C4-2B (cell line): ENCODE measurements around the gene PDLIM1.

Experiments used
- H3K27ac ChIP-seq: fragments of 450-650 bp; 2 replicates; pipeline ENCODE4 v1.5.1; 2017
- ZFX ChIP-seq: fragments of 450-650 bp; IDR thresholded peaks from 2 replicates; pipeline ENCODE4 v1.6.1; 2017
- TF ChIP-seq, protein P1 (sequence below): fragments of 450-650 bp; conservative IDR thresholded peaks from 2 replicates; pipeline ENCODE4 v1.5.1; 2017; ENCODE audit warnings: mild to moderate bottlenecking

PDLIM1 gene

GRCh38 chr10:95326396-95326795, 35.6 kb upstream of the PDLIM1 start:
- H3K27ac ChIP-seq = no peak overlapping the region
- TF ChIP-seq, protein P1, sequence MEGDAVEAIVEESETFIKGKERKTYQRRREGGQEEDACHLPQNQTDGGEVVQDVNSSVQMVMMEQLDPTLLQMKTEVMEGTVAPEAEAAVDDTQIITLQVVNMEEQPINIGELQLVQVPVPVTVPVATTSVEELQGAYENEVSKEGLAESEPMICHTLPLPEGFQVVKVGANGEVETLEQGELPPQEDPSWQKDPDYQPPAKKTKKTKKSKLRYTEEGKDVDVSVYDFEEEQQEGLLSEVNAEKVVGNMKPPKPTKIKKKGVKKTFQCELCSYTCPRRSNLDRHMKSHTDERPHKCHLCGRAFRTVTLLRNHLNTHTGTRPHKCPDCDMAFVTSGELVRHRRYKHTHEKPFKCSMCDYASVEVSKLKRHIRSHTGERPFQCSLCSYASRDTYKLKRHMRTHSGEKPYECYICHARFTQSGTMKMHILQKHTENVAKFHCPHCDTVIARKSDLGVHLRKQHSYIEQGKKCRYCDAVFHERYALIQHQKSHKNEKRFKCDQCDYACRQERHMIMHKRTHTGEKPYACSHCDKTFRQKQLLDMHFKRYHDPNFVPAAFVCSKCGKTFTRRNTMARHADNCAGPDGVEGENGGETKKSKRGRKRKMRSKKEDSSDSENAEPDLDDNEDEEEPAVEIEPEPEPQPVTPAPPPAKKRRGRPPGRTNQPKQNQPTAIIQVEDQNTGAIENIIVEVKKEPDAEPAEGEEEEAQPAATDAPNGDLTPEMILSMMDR = no peak
- no peak for TF ChIP-seq ZFX

DNA sequence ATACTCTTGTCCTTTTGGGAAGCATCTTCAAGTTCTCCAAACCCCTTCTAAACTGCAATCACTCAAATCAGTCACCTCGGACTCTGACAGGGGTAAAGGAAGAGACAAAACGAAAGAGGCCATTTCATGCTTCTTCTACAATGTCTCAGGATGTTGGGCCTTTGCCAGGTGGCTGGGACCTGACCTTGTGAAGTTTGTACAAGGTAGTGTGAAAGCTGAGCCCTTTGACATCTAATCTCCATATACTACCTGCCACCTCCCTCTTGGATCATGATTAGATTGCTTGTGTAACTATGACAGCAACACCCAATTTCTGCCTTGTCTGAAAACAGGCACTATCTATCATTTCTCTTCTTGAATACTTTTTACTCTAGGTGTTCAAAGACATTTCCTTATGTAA, 35.1 kb upstream of the PDLIM1 start:
- H3K27ac ChIP-seq = no peak overlapping the region
- no peak for TF ChIP-seq ZFX
- TF ChIP-seq, protein P1 = no peak

DNA sequence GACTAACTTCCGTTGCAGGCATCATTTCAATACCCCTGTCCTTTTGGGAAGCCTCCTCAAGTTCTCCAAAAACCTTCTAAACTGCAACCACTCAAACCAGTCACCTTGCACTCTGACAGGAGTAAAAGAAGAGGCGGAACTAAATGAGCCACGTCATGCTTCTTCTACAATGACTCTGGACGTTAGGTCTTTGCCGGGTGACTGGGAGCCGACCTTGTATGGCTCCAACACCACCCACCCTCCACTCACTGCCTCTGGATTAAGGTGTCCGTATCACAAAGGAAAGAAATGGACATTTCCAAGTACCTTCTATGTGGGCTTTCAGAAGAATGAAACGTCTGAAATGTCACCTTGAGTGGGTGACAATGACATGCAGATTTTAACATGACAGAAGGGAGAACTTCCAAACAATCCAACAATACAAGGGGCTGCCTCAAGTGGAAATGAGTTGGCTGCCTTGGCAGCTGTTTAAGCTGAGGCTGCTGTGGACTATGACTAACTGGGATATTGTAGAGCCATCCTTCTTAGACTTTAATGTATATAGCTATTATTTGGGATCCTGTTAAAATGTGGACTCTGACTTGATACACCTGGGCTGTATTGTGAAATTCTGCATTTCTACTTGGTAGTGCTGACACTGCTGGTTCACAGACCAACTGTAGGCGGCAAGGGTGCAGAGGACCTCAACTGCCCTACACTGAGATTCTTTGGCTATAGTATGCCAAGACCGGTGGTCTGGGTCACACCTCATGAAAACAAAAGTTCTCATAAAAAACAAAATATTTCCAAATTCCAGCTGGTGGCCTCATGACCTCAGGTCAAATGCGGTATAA, 33.8 kb upstream of the PDLIM1 start:
- TF ChIP-seq ZFX = no peak
- TF ChIP-seq, protein P1 = no peak
- no peak overlapping the region for H3K27ac ChIP-seq

DNA sequence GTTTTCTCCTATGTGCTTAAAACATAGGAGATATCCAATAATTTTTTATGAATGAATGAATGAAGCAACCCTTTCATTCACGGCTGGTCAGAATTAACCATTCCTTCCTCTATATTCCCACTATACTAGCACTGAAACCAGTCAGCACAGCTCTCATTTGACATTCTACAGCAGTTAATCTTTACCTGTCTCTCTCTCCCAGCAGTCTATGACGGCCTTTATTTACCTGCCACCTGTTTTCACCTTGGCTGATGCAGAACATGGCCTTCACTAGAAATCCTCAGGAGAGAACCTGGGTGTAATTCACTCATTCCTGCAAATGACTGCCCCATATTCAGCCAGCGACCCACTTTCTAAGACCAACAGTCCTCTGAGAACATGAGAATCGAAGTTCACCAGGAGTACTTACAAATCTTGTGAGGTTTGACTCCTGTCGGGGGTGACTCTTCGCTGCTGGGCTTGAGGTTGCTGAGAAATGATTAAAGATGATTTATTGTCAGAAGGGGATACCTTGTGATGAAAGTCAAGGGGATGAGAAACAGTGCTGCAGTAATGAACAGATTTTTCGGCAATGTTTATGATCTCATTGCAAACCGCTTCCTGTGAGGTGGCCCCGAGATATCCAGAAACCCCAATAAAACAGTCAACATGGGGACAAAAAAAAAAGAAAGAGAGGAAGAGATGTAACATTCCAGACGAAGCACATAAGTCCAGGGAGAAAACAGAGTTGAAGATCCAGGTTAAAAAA, 30.9 kb upstream of the PDLIM1 start:
- TF ChIP-seq, protein P1 = no peak
- no peak for TF ChIP-seq ZFX
- H3K27ac ChIP-seq = no peak overlapping the region

GRCh38 chr10:95319239-95319638, 28.4 kb upstream of the PDLIM1 start:
- H3K27ac ChIP-seq = no peak overlapping the region
- TF ChIP-seq, protein P1 = no peak
- TF ChIP-seq ZFX = no peak

- no peak for TF ChIP-seq ZFX
- TF ChIP-seq, protein P1 = no peak
- no peak overlapping the region for H3K27ac ChIP-seq
Measured at GRCh38 chr10:95315509-95315908, 24.7 kb upstream of the PDLIM1 start.
